GM08714 (cell line): ENCODE results near the gene C16orf89.
"Not testable (repeated sequence)": the region's sequence is repeated elsewhere in the genome, so short reads cannot be mapped to it uniquely, and the experiment has no call there.

Source experiments
- H3K4me3 ChIP-seq: fragments of 200-500 bp; sonication (Bioruptor generic); 2 replicates; pipeline ENCODE4 v1.5.1; 2014; ENCODE audit warnings: mild to moderate bottlenecking, low read length, inconsistent platforms
- ZNF274 ChIP-seq: IDR thresholded peaks from 2 replicates; pipeline ENCODE4 v1.6.1; 2012; ENCODE audit warnings: mild to moderate bottlenecking, low read depth, low read length

The C16orf89 gene

DNA sequence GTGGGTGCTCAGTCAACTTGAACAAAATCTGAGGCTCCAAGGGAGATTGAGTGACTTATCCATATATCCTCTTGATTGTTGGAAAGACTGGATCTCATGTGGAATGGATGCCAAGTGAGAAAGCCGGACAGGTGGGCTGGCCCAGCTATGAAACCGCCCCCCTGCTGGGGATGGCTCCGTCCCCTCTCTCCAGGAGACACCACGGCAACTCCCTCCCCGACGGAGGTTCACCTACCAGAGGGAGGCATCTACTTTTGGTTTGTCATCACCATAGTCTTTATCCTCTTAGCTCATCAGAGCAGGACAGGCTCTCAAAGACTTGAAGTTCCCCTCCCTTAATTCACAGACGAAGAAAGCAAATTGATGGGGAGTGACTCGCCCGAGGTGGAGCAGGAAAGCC, 4.1 kb upstream of the C16orf89 start:
- no peak for TF ChIP-seq ZNF274

GRCh38 chr16:5069048-5069447, 3.3 kb upstream of the C16orf89 start:
- H3K4me3 ChIP-seq: no peak overlapping the region
- no peak for TF ChIP-seq ZNF274

More for the DNA sequence above, 4.1 kb upstream of the C16orf89 start:
- H3K4me3 ChIP-seq: no peak overlapping the region

GRCh38 chr16:5066511-5066910, 755 bp upstream of the C16orf89 start:
- H3K4me3 ChIP-seq: no peak overlapping the region
- no peak for TF ChIP-seq ZNF274

DNA sequence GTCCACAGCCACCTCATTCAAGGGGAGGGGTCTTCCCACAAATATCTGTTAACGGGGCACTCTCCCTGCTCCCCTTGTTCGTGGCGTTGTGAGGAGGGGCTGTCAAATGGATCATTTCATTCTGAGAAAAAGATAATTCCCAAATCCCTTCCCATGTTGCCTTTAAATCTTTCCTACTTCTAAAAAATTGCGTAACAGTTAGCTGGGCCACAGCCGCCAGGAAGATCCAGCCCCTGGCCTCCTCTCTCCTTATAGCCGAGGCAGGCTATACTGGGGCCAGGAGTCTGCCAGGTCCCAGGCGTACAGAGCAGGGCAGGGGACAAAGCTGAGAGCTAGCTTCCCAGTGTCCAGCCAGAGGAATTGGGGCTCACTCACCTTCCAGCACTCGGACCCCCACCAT, 430 bp downstream of the C16orf89 start:
- no peak overlapping the region for H3K4me3 ChIP-seq
- no peak for TF ChIP-seq ZNF274

DNA sequence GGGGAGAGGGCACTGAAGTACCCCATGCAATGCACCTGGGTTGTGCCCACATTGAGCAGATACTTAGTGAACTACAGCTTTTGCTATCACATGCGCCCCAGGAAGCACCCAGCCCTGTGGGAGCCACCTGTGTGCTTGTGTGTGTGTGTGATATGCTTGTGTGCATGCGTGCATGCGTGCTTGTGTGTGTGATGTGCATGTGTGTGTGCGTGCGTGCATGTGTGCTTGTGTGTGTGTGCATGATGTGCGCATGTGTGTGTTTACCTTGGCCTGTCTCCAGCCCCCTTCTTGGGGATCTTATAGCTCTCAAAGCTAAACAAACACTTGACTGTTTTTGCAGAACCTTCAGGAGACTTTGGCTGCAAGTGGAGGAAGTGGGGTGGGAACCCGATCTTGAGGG, 841 bp downstream of the C16orf89 start:
- no peak overlapping the region for H3K4me3 ChIP-seq
- TF ChIP-seq ZNF274: no peak

DNA sequence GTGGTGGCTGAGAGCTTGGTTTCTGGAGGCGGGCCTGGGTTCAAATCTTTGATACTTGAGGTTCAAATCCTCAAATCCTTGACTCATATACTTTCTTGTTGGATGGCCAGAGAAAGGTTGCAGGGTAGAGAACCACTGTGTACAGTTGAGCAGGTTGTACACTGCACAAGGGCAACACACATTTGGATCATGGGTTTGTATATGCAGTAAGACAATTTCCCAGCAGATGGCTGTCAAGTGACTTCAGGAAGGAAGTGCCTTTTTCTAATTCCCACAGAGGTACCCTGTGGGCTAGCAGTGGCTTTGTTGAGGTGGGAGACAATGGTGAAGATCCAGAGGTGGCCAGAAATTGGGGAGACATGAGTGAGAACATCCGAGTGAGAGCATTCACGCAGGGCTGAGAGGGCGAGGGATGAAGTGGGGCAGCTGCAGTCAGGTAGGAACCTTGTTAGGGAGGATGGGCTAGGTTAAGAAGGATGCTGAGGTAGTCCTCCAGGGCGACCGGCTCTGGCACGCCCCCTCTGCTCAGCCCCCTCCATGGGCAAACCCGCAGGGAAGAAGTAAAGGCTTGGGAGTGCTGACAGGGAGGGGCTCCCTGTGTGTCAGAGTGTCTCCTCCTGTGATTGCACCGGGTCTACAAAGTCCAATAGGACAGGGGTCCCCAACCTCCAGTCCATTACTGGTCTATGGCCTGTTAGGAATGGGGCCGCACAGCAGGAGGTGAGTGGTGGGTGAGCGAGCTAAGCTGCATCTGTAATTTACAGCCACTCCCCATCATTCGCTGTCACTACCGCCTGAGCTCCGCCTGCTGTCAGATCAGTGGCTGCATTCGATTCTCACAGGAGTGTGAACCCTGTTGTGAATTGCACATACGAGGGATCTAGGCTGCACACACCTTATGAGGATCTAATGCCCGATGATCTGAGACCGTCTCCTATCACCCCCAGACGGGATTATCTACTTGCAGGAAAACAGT, 2.7 kb downstream of the C16orf89 start:
- no peak for TF ChIP-seq ZNF274
- H3K4me3 ChIP-seq: no peak overlapping the region

GRCh38 chr16:5062051-5062450, 3.7 kb downstream of the C16orf89 start:
- H3K4me3 ChIP-seq: no peak overlapping the region

DNA sequence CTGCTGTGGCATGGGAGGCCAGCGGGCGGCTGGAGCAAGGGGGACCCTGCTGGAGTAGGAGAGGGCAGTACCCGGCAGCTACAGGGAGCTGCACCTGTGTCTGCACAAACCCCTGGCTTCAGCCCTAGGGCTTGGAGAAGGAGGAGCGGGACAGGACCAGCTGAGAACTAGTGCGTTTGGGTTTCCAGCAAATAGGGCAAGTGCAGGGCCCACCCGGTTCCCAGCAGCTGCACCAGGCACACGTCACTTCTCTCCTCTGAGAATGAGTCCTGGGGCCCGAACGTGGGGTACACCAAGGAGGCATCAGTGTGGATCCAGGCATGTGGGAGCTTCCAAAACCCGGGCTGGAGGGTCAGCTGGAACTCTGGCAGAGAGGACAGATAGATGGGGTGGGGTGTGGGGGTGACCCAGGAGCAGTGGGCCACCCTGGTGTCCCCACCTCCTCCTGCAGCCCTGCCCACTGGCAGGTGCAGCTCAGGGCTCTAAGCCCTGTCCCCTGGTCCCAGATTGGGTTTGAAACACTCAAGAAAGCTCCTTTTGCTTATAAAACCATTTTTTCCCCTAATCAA, 5.6 kb downstream of the C16orf89 start:
- H3K4me3 ChIP-seq: no peak overlapping the region
- no peak for TF ChIP-seq ZNF274

More at GRCh38 chr16:5062051-5062450, 3.7 kb downstream of the C16orf89 start:
- TF ChIP-seq ZNF274: no peak

DNA sequence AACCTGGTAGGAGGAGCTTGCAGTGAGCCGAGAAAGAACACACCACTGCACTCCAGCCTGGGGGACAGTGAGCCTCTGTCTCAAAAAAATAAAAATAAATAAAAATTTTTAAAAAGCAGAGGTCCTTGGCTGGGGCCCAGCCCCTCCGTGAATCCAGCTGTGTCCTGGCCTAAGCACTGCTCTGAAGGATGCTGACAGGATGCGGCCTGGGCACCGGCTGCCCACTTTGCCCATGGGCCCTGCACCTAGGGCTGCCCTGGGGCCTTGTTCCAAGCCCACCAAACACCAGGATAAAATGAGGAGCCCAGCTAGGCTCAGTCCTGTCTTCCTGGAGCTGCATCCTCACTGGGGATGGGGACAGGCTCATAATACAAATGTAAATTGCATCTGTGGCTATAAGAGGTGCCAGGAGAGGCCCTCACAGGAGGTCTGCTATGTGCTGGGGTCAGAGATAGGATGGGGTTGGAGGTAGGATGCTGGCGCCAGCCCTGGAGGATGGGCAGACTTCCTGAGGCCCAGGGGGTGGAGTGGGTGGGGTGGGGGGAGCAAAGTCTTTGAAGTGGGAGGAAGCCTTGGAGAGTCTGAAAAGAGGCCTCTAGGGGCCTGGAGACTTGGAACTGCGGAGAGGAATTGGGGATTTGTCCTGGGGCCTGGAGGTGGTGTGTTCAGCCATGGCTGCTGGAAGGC, 6.2 kb downstream of the C16orf89 start:
- TF ChIP-seq ZNF274: no peak
- no peak overlapping the region for H3K4me3 ChIP-seq

DNA sequence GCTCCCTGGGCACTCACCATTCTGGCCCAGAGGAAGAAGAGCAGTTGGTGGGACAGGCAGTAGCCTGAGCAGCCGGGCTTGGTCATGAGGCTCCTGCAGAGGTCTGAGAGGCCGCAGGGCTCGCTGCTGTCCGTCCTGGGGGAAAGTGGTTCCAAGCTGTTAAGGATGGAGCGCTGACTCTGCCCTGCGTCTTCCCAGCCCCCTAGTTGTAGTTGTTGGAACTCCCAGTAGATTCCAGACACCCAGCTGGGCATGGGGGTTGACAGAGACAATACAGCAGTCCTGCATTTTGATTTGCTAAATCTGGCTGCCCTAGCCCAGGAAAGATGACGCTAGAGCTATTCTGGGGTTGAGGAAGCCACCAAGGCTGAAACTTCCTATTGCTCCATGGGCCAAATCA, 7.3 kb downstream of the C16orf89 start:
- H3K4me3 ChIP-seq: no peak overlapping the region

DNA sequence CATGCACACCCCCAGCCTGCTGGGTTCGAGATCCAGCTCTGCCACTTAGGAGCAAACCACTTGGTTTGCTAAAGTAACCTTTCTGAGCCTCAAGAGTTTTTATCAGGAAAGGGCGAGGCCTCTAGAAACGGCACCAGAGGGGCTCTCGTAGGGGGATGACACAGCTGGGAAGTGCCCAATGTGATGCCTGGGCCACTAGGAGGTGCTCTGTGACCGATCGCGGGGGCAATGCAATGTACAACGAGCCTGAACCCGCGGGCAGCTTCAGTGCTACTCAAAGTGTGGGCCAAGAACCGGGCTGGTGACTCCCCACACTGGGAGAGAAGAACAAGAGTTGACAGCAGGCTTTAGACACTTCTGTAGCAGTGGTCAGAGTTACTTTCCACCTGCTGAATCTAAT, 9.4 kb downstream of the C16orf89 start:
- no peak for TF ChIP-seq ZNF274
- H3K4me3 ChIP-seq: no peak overlapping the region

More for the DNA sequence above, 7.3 kb downstream of the C16orf89 start:
- no peak for TF ChIP-seq ZNF274

- no peak overlapping the region for H3K4me3 ChIP-seq
- TF ChIP-seq ZNF274: no peak
These were observed 10.6 kb downstream of the C16orf89 start for GRCh38 chr16:5054876-5055865.

DNA sequence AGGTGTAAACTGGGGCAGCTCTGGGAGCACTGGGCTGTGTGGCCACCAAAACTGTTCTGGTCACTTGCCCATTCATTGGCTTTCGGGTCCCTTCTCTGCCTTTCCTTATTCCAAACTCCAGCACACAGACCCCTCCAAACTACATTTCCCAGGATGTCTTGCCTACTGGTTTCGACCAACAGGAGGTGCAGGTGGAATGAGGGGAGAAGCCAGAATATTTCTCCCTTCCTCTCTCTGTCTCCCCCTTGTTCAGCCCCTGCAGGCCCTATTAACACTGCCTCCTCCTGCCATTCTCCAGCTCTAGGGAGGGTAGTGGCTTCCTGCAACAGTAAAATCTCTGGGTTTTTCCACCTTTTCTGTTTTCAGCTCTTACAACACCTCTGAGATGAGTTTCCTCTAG, 18.8 kb downstream of the C16orf89 start:
- no peak overlapping the region for H3K4me3 ChIP-seq
- TF ChIP-seq ZNF274: no peak

DNA sequence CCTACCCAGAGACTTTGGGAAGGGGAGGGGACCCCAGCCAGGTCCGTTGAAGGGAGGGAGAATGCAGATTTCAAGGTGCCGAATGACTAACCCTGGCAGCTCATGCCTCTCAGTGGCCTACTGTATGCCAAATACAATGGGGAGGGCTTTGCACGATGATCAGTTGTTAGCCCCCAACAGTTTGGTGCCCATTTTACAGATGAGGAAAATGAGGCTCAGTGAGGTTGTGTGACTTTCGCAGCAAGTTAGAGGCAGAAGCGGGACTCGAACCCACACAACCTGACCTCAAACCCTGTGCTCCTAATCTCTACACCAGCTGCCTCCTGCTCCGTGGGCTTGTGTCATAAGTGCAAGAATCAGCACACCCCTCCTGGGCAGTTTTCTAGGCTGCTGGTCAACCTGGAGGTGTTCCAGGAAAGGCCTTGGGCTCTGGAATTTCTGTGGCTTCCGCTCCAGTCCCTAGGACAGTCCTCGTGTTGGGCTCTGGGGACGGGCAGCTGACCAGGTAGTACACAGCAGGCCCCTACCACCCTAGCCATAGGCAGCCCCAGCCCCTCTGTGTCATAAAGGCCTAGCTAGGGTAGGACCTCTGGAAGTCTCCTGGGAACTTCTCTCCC, 20.1 kb downstream of the C16orf89 start:
- no peak for TF ChIP-seq ZNF274
- H3K4me3 ChIP-seq: no peak overlapping the region

- H3K4me3 ChIP-seq: not testable (repeated sequence)
These were observed 21.2 kb downstream of the C16orf89 start for GRCh38 chr16:5044581-5044980.
